PFSK-1 (cell line): ENCODE measurements around the gene GNG4.

Experiments used
- FOXP2 ChIP-seq: optimal IDR thresholded peaks from 2 replicates; pipeline ENCODE3; 2011; ENCODE audit warnings: borderline replicate concordance, control low read depth, inconsistent platforms; ENCODE audit not compliant: insufficient read depth; ENCODE audit errors: extremely low read length, extremely low read depth
- POLR2AphosphoS5 ChIP-seq: IDR thresholded peaks from 2 replicates; pipeline ENCODE4 v1.6.1; 2012; ENCODE audit warnings: low read depth, mild to moderate bottlenecking, control low read depth, low read length, moderate library complexity
- REST ChIP-seq, 2 experiments: IDR thresholded peaks; 2 replicates each; pipeline versions ENCODE4 v1.6.1 to v1.8.0; 2011 to 2012; ENCODE audit warnings: low read depth in 2 of 2, low read length in 2 of 2, control low read depth in 1 of 2, inconsistent platforms in 1 of 2, mild to moderate bottlenecking in 1 of 2, moderate library complexity in 1 of 2; ENCODE audit not compliant: insufficient read depth in 1 of 2
- SIN3A ChIP-seq: IDR thresholded peaks from 2 replicates; pipeline ENCODE4 v1.6.1; 2012; ENCODE audit warnings: mild to moderate bottlenecking, low read length, moderate library complexity, borderline replicate concordance; ENCODE audit not compliant: insufficient read depth
- TAF1 ChIP-seq: IDR thresholded peaks from 2 replicates; pipeline ENCODE4 v1.6.1; 2012; ENCODE audit warnings: low read length, control low read depth, borderline replicate concordance; ENCODE audit not compliant: insufficient read depth

Gene GNG4

GRCh38 chr1:235669277-235669676 lies 19.7 kb upstream of the GNG4 start:
- no peak for TF ChIP-seq FOXP2
- no peak for TF ChIP-seq SIN3A

DNA sequence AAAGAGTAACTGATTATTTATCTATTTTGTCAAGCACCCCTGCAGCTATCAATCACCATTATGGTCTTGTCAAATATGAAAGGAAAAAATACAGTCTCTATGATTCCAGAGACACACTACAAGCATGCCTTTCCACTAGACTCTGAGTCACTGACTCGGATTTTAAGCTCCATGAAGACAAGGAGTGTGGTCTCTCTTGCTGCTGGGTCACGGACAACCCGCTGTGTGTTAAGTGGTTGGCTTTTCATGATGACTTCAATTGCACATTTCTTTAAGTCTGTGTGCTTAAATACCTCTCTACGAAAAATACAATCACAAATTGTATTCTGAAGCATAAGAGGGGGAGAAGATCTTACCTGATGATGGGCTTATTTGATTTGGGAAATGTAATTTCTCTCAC lies 14.0 kb upstream of the GNG4 start:
- TF ChIP-seq SIN3A: no peak
- TF ChIP-seq FOXP2: no peak
- TF ChIP-seq REST (IDR thresholded peaks at IDR 0.05; ENCODE audit: insufficient read depth in 1 of 2, low read depth in 2 of 2, low read length in 2 of 2): no peak
- TF ChIP-seq POLR2AphosphoS5: no peak
- no peak for TF ChIP-seq TAF1

DNA sequence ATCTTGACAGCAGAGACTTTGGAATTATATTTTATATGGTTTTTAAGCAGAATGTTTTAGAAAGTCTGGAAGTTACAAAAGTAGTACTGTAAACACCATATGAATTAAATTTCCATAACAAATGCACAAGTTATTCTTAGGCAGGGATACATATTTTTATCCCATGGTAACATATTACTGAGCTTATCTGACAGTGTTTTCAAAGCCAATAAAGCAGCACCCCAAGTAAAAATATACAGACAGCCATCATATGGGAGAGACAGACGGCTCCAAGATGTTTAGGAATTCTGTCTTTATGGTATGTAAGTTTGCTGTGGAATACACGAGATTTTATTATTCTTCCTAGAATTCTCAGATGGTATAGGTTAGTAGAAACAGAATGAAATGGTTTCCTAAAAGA lies 12.0 kb upstream of the GNG4 start:
- TF ChIP-seq POLR2AphosphoS5: no peak
- no peak for TF ChIP-seq FOXP2
- TF ChIP-seq SIN3A: no peak
- no peak for TF ChIP-seq REST (IDR thresholded peaks at IDR 0.05; ENCODE audit: insufficient read depth in 1 of 2, low read depth in 2 of 2, low read length in 2 of 2)

DNA sequence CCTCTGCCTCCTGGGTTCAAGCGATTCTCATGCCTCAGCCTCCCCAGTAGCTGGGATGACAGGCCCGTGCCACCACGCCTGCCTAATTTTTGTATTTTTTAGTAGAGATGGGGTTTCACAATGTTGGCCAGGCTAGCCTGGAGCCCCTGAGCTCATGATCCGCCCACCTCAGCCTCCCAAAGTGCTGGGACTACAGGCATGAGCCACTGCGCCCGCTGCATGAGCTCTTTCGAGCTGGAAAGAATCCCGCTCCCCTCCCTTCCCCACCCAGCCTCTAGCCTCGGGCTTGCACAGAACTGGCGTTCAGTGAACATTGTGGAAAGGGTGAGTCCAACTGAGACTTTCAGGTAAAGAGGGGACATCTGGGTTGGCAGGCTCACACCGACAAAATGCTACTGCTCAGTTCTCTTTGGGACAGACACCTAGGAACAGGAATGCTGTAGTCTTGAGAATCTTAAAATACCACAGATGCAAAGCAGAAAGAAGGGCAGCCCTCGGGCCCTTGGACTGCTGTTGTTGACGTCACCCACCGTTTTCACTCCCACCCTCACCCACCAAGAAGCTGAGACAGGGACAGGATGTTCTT lies 9.7 kb upstream of the GNG4 start:
- no peak for TF ChIP-seq TAF1
- TF ChIP-seq FOXP2: no peak
- no peak for TF ChIP-seq SIN3A
- no peak for TF ChIP-seq REST (IDR thresholded peaks at IDR 0.05; ENCODE audit: insufficient read depth in 1 of 2, low read depth in 2 of 2, low read length in 2 of 2)
- no peak for TF ChIP-seq POLR2AphosphoS5

DNA sequence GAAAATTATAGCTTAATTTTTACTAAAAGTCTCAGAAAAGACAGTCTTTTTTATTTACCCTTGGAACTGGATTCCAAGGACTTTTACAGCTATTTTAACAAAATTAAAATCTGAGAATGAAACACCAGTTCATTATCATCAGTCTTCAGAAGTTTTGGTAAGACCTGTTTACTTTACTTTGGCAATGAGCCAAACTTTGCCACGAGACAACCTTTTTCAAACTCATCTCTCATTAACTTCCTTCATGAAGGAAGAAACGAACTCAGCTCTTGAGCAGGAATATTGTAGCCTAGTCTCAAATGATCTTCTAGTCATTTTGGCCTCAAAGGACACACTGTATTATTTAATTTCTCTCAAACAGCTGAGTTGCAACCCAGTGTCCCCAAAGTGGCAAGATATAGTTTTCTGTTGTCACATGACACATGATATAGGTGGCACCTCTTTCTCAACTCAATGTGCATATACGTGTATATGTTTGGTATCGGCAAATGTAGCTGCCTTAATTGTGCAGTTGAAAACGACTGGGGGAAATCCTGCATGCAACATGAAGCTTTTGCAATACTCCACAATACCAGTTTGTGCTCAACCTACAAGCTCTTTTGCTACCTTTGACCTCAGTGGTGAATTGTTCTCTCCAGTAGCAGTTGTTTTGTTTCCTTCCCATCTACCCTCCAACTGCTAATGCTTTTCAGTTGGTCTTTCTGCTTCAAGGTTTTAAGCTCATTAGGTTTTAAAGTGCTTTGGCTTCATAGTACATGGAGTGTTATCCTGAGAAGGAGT lies 8.4 kb upstream of the GNG4 start:
- no peak for TF ChIP-seq POLR2AphosphoS5
- no peak for TF ChIP-seq FOXP2
- TF ChIP-seq SIN3A: no peak
- no peak for TF ChIP-seq TAF1
- no peak for TF ChIP-seq REST (IDR thresholded peaks at IDR 0.05; ENCODE audit: insufficient read depth in 1 of 2, low read depth in 2 of 2, low read length in 2 of 2)
